Smooth muscle cell of the brain vasculature (primary cell): ENCODE measurements around the gene BHLHA9.
"Not testable (repeated sequence)": the region's sequence is repeated elsewhere in the genome, so short reads cannot be mapped to it uniquely, and the experiment has no call there.

Source experiments
- DNase-seq: peaks from one replicate; pipeline ENCODE4 v3.0.0-alpha.2; 2012; ENCODE audit warnings: low read depth, low spot score

BHLHA9 gene

GRCh38 chr17:1300371-1300905, 30.2 kb downstream of the BHLHA9 start:
- DNase-seq = no peak

- no peak for DNase-seq
Measured at GRCh38 chr17:1301546-1301945, 31.3 kb downstream of the BHLHA9 start.

- DNase-seq = no peak
Measured at GRCh38 chr17:1302761-1303160, 32.5 kb downstream of the BHLHA9 start.

- DNase-seq = no peak
Measured at GRCh38 chr17:1304522-1304921, 34.3 kb downstream of the BHLHA9 start.

GRCh38 chr17:1304962-1305563, 34.8 kb downstream of the BHLHA9 start:
- DNase-seq = no peak

GRCh38 chr17:1307829-1308228, 37.6 kb downstream of the BHLHA9 start:
- not testable (repeated sequence) for DNase-seq

- no peak for DNase-seq
Measured at GRCh38 chr17:1312261-1312870, 42.1 kb downstream of the BHLHA9 start.

- no peak for DNase-seq
Measured at GRCh38 chr17:1313270-1314005, 43.2 kb downstream of the BHLHA9 start.

- no peak for DNase-seq
Measured at GRCh38 chr17:1315409-1315808, 45.2 kb downstream of the BHLHA9 start.

- DNase-seq = no peak
Measured at GRCh38 chr17:1315891-1316403, 45.7 kb downstream of the BHLHA9 start.
